C4-2B (cell line): ENCODE data around the gene FOXP1.

Experiments used
- H3K27ac ChIP-seq: fragments of 450-650 bp; 2 replicates; pipeline ENCODE4 v1.5.1; 2017
- CTCF ChIP-seq: fragments of 450-650 bp; conservative IDR thresholded peaks from 2 replicates; pipeline ENCODE4 v1.5.1; 2017; ENCODE audit warnings: mild to moderate bottlenecking
- ZFX ChIP-seq: fragments of 450-650 bp; IDR thresholded peaks from 2 replicates; pipeline ENCODE4 v1.6.1; 2017

Gene FOXP1

GRCh38 chr3:71003511-71003910 lies 580.0 kb downstream of the FOXP1 start:
- no peak overlapping the region for H3K27ac ChIP-seq
- TF ChIP-seq ZFX (no peak), CTCF (no peak)

GRCh38 chr3:71002298-71002697 lies 581.2 kb downstream of the FOXP1 start:
- TF ChIP-seq CTCF (no peak), ZFX (no peak)
- H3K27ac ChIP-seq = no peak overlapping the region

GRCh38 chr3:71001303-71001830 lies 582.2 kb downstream of the FOXP1 start:
- TF ChIP-seq ZFX = no peak
- no peak for TF ChIP-seq CTCF
- H3K27ac ChIP-seq = no peak overlapping the region

GRCh38 chr3:71000483-71000882 lies 583.0 kb downstream of the FOXP1 start:
- no peak for TF ChIP-seq ZFX
- no peak for TF ChIP-seq CTCF
- H3K27ac ChIP-seq = no peak overlapping the region

- H3K27ac ChIP-seq = no peak overlapping the region
- TF ChIP-seq CTCF = no peak
- no peak for TF ChIP-seq ZFX
These were observed 583.8 kb downstream of the FOXP1 start for GRCh38 chr3:70999730-71000129.

GRCh38 chr3:70996082-70996481 lies 587.4 kb downstream of the FOXP1 start:
- no peak overlapping the region for H3K27ac ChIP-seq
- TF ChIP-seq ZFX (no peak), CTCF (no peak)

- TF ChIP-seq CTCF (no peak), ZFX (no peak)
- H3K27ac ChIP-seq = no peak overlapping the region
These were observed 588.9 kb downstream of the FOXP1 start for GRCh38 chr3:70994644-70995043.
